Measurements from ENCODE around the gene POLDIP3. TPM values are rescaled to one million over a fixed set of nuclear protein-coding genes. Genes with fewer than 3 reads are reported as not detected.

Gene POLDIP3
- total RNA-seq, 1 experiment from 2014 or later = 67.6 TPM

- Histone ChIP-seq H3K27ac (ENCODE audit: low read depth, low read length) (no peak overlapping the region), H3K9me2 (ENCODE audit: insufficient read depth) (no peaks in the 10 kb centered on the region), H2AFZ (ENCODE audit: low read depth, low read length, poor library complexity, severe bottlenecking) (no peak overlapping the region), H3K4me3 (replicated peaks in 1 of 2; ENCODE audit: low read depth in 1 of 2, low read length in 2 of 2) (no peak overlapping the region), H3K27me3 (ENCODE audit: insufficient read depth, low read length) (no peaks in the 10 kb centered on the region), H3K79me2 (ENCODE audit: insufficient read depth, low read length) (no peaks in the 10 kb centered on the region), H3K9me3 (ENCODE audit: control insufficient read depth in 1 of 2, insufficient read depth in 1 of 2, low read depth in 1 of 2, low read length in 2 of 2) (no peaks in the 10 kb centered on the region), H3K4me2 (ENCODE audit: low read length) (no peak overlapping the region), H3K9ac (ENCODE audit: low read length) (no peak overlapping the region), H3K4me1 (ENCODE audit: control insufficient read depth in 1 of 2, insufficient read depth in 2 of 2, low read length in 2 of 2) (peaks cover 0 to 5% of the 10 kb centered on the region in 2 experiments; a peak in 1 of 4 replicates), H3K36me3 (ENCODE audit: control insufficient read depth in 1 of 2, insufficient read depth in 2 of 2, low read length in 2 of 2) (no peaks in the 10 kb centered on the region), H4K20me1 (ENCODE audit: insufficient read depth) (no peaks in the 10 kb centered on the region)
- POLR2A ChIA-PET = interaction anchor here (0.7 to 0.9 kb wide), 2 partner anchors 35 to 40 kb away, joined by 3 read pairs; no protein-coding TSS in a partner anchor
- intact Hi-C loops (cut with micrococcal nuclease) = no loop called here
- RAD21 ChIA-PET (ENCODE audit: low non-redundant PET in 1 of 2, low total read pairs in 2 of 2, uncharacterized antibody in 2 of 2, unreplicated experiment in 2 of 2) = no interaction called here
- ATAC-seq (no peak), DNase-seq (ENCODE audit: low read depth, low spot score) (no peak)
- CTCF ChIA-PET = no interaction called here
- no TSS peak for BruUV-seq (replicated peaks)
- TF ChIP-seq, protein P1, sequence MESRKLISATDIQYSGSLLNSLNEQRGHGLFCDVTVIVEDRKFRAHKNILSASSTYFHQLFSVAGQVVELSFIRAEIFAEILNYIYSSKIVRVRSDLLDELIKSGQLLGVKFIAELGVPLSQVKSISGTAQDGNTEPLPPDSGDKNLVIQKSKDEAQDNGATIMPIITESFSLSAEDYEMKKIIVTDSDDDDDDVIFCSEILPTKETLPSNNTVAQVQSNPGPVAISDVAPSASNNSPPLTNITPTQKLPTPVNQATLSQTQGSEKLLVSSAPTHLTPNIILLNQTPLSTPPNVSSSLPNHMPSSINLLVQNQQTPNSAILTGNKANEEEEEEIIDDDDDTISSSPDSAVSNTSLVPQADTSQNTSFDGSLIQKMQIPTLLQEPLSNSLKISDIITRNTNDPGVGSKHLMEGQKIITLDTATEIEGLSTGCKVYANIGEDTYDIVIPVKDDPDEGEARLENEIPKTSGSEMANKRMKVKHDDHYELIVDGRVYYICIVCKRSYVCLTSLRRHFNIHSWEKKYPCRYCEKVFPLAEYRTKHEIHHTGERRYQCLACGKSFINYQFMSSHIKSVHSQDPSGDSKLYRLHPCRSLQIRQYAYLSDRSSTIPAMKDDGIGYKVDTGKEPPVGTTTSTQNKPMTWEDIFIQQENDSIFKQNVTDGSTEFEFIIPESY (IDR thresholded peaks at IDR 0.05; ENCODE audit: extremely low read depth, insufficient replicate concordance, low read length) = no peak
- TF ChIP-seq EGR1 (IDR thresholded peaks at IDR 0.05; ENCODE audit: low read depth) (no peak), FOSL1 (IDR thresholded peaks at IDR 0.05; ENCODE audit: low read depth) (no peak), CBX3 (IDR thresholded peaks at IDR 0.05; ENCODE audit: low read depth) (no peak), YY1 (IDR thresholded peaks at IDR 0.05; ENCODE audit: extremely low read depth, insufficient replicate concordance, low read depth, low read length) (no peak), EZH2phosphoT487 (IDR thresholded peaks at IDR 0.05; ENCODE audit: borderline replicate concordance) (no peak), RAD21 (IDR thresholded peaks at IDR 0.05; ENCODE audit: low read depth) (no peak), ZFX (IDR thresholded peaks at IDR 0.05) (no peak), SIN3A (IDR thresholded peaks at IDR 0.05; ENCODE audit: low read depth) (no peak)
These were observed 41.0 kb upstream of the POLDIP3 start for GRCh38 chr22:42655693-42656092.
